Endothelial cell (in vitro differentiated cells): ENCODE data around the gene HS3ST5. TPM values are rescaled to one million over a fixed set of nuclear protein-coding genes. Genes with fewer than 3 reads are reported as not detected.
A peak's percentile ranks its signal among the peaks of the same experiment; 100 is the strongest.

Experiments
- DNase-seq: peaks from one replicate; pipeline ENCODE4 v3.0.0; 2021; ENCODE audit warnings: low spot score
- H3K27ac Mint-ChIP-seq: one replicate; pipeline ENCODE4 v1.8.0; 2021; ENCODE audit warnings: mixed read lengths, inconsistent platforms; ENCODE audit not compliant: unreplicated experiment
- H3K27me3 Mint-ChIP-seq: one replicate; pipeline ENCODE4 v1.8.0; 2021; ENCODE audit warnings: mild to moderate bottlenecking, moderate library complexity, mixed read lengths, inconsistent platforms; ENCODE audit not compliant: unreplicated experiment
- H3K36me3 Mint-ChIP-seq: one replicate; pipeline ENCODE4 v1.8.0; 2021; ENCODE audit warnings: mild to moderate bottlenecking, low read depth, mixed read lengths, inconsistent platforms; ENCODE audit not compliant: unreplicated experiment
- H3K4me1 Mint-ChIP-seq: one replicate; pipeline ENCODE4 v1.8.0; 2021; ENCODE audit warnings: mild to moderate bottlenecking, mixed read lengths, inconsistent platforms; ENCODE audit not compliant: unreplicated experiment
- H3K4me3 Mint-ChIP-seq: one replicate; pipeline ENCODE4 v1.8.0; 2021; ENCODE audit warnings: mild to moderate bottlenecking, mixed read lengths, inconsistent platforms; ENCODE audit not compliant: unreplicated experiment
- H3K9me3 Mint-ChIP-seq: one replicate; pipeline ENCODE4 v1.8.0; 2021; ENCODE audit warnings: mixed read lengths, inconsistent platforms; ENCODE audit not compliant: unreplicated experiment
- total RNA-seq: library from RNA; stranded (reverse); fragmentation: NEBNext Ultra II Directional; extraction: Animal tissue kit (Norgen Biotek cat#: 25700); gene quantifications from one replicate; pipeline ENCODE4 v1.2.1, GENCODE V29; 2021; ENCODE audit not compliant: unreplicated experiment
- TF ChIP-seq, protein P1 (sequence below): fragments of 200-600 bp; sonication (generic); IDR thresholded peaks from one replicate; pipeline ENCODE4 v1.5.0; 2021; ENCODE audit warnings: antibody characterized with exemption; ENCODE audit not compliant: unreplicated experiment

HS3ST5 gene
- total RNA-seq, 1 donor from 2014 or later: 0.51 TPM

- H3K9me3 Mint-ChIP-seq: no peaks in the 10 kb centered on the region
- TF ChIP-seq, protein P1, sequence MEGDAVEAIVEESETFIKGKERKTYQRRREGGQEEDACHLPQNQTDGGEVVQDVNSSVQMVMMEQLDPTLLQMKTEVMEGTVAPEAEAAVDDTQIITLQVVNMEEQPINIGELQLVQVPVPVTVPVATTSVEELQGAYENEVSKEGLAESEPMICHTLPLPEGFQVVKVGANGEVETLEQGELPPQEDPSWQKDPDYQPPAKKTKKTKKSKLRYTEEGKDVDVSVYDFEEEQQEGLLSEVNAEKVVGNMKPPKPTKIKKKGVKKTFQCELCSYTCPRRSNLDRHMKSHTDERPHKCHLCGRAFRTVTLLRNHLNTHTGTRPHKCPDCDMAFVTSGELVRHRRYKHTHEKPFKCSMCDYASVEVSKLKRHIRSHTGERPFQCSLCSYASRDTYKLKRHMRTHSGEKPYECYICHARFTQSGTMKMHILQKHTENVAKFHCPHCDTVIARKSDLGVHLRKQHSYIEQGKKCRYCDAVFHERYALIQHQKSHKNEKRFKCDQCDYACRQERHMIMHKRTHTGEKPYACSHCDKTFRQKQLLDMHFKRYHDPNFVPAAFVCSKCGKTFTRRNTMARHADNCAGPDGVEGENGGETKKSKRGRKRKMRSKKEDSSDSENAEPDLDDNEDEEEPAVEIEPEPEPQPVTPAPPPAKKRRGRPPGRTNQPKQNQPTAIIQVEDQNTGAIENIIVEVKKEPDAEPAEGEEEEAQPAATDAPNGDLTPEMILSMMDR: no peak
Measured at GRCh38 chr6:114346451-114346850, 3.6 kb upstream of the HS3ST5 start.

DNA sequence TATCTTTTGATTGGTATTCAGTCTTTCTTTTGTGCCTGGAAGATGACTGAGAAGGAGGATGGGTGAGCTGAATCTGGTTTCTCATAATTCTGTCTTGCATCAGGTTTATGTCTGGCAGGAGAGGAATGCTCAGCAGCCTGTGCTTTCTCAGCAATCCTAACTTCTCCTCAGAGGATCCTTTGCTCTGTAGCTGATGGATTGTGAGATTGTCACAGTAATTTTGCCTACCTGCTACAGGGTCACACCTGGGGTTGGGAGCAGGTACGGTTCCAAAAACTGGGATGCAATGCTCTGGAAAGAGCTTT is 2.1 kb upstream of the HS3ST5 start:
- peaks cover 11% of the 10 kb centered on the region for H3K27me3 Mint-ChIP-seq
- no peak for DNase-seq
- H3K36me3 Mint-ChIP-seq: peaks cover 4% of the 10 kb centered on the region
- TF ChIP-seq, protein P1: no peak
- no peak overlapping the region for H3K27ac Mint-ChIP-seq
- no peaks in the 10 kb centered on the region for H3K9me3 Mint-ChIP-seq
- no peak overlapping the region for H3K4me3 Mint-ChIP-seq
- peaks cover 4% of the 10 kb centered on the region for H3K4me1 Mint-ChIP-seq

More at GRCh38 chr6:114346451-114346850, 3.6 kb upstream of the HS3ST5 start:
- H3K27me3 Mint-ChIP-seq: peaks cover 13% of the 10 kb centered on the region
- H3K36me3 Mint-ChIP-seq: peaks cover 4% of the 10 kb centered on the region
- no peak overlapping the region for H3K27ac Mint-ChIP-seq
- H3K4me1 Mint-ChIP-seq: peaks cover 3% of the 10 kb centered on the region
- no peak overlapping the region for H3K4me3 Mint-ChIP-seq
- no peak for DNase-seq

GRCh38 chr6:114344246-114344970 is 1.6 kb upstream of the HS3ST5 start:
- Mint-ChIP-seq H3K36me3 (peaks cover 4% of the 10 kb centered on the region), H3K27me3 (peaks cover 11% of the 10 kb centered on the region), H3K4me3 (no peak overlapping the region), H3K4me1 (peaks cover 6% of the 10 kb centered on the region), H3K9me3 (no peaks in the 10 kb centered on the region), H3K27ac (no peak overlapping the region)
- TF ChIP-seq, protein P1: no peak
- no peak for DNase-seq

DNA sequence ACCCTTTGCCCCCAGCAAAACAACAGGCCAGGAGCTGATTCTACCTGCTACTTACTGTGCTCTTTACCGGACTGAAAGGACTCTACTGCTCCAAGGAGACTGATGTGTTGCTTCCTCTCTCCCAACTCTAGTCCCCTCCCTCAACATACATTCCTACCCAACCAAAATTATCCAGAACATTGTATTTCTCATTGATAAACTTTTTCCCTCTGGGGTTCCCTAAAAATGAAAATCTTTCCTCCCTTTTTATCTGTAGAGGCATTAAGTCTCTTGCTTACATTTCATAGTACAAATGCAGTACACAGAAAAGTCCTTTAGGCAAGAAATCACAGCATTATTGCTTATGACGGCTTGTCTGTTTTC is 940 bp upstream of the HS3ST5 start:
- Mint-ChIP-seq H3K27ac (peak overlapping the region; percentile 87), H3K4me1 (peaks cover 6% of the 10 kb centered on the region), H3K36me3 (peaks cover 4% of the 10 kb centered on the region), H3K4me3 (peak overlapping the region; percentile 96), H3K27me3 (peaks cover 11% of the 10 kb centered on the region), H3K9me3 (no peaks in the 10 kb centered on the region)
- DNase-seq: no peak
- TF ChIP-seq, protein P1: no peak

DNA sequence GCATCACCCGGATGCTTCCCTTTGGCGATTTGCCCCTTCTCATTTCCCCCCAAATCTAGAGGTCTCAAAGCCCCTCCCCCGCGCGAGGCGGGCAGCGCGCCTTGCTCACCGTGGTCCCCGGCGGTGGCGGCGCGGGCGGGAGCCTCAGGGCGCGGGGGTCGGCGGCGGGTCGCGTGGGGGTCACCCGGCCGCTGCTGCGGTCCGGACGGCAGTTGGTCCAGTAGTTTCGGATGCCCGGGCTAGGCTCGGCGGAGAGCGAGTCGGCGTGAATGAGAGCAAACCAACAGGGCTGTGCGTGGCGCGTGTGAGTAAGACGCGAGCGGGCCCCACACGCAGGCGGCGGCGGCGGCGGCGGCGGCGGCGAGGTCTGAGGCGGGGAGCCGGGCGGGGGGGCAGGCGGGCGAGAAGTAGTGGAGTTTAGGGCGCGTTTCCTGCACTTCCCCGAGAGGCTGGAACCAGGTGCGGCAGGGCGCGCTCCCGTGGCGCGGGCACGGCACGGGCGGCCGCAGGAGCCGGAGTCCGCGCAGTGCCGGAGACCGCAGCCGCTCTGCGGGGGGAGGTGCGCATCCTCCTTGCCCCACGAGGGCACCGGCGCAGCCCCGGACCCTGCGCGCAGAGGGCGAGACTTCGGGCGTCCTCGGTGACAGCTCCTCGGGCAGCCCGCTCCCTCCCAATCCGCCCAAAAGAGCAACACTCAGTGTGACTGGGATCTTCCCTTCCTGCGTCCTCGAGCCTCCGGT is 567 bp downstream of the HS3ST5 start:
- H3K36me3 Mint-ChIP-seq: peaks cover 4% of the 10 kb centered on the region
- H3K9me3 Mint-ChIP-seq: no peaks in the 10 kb centered on the region
- peak; percentile 20 for DNase-seq
- H3K27me3 Mint-ChIP-seq: peaks cover 11% of the 10 kb centered on the region
- H3K4me3 Mint-ChIP-seq: peak overlapping the region; percentile 92
- H3K4me1 Mint-ChIP-seq: peaks cover 6% of the 10 kb centered on the region
- H3K27ac Mint-ChIP-seq: no peak overlapping the region
- TF ChIP-seq, protein P1: no peak
